GM23338 (cell line): Measurements from ENCODE around the gene ARHGEF28. TPM values are rescaled to one million over a fixed set of nuclear protein-coding genes. Genes with fewer than 3 reads are reported as not detected.

Experiments
- ATAC-seq: fragments of 200-7000 bp; cut with Tn5 transposase; 3 replicates; pipeline ENCODE4 v1.9.1; 2020
- DNase-seq: peaks from one replicate; pipeline ENCODE4 v3.0.0-alpha.2; 2015; ENCODE audit warnings: low spot score
- H2AFZ ChIP-seq: fragments of 200-600 bp; sonication (generic); 2 replicates; pipeline ENCODE4 v1.8.0; 2016; ENCODE audit warnings: antibody characterized with exemption, mild to moderate bottlenecking, moderate library complexity
- H3F3A ChIP-seq: fragments of 200-600 bp; sonication (generic); replicated peaks from 2 replicates; pipeline ENCODE4 v1.8.0; 2017; ENCODE audit warnings: antibody characterized with exemption, mixed run types, low read depth
- H3K27ac ChIP-seq: fragments of 200-600 bp; sonication (generic); 2 replicates; pipeline ENCODE4 v1.6.1; 2016; ENCODE audit warnings: low read depth
- H3K27me3 ChIP-seq: fragments of 200-600 bp; sonication (generic); 2 replicates; pipeline ENCODE4 v1.8.0; 2016; ENCODE audit warnings: mild to moderate bottlenecking, mixed run types, moderate library complexity; ENCODE audit not compliant: insufficient read depth
- H3K36me3 ChIP-seq: fragments of 200-600 bp; sonication (generic); 2 replicates; pipeline ENCODE4 v1.8.0; 2016; ENCODE audit warnings: mild to moderate bottlenecking; ENCODE audit not compliant: insufficient read depth
- H3K4me1 ChIP-seq: fragments of 200-600 bp; sonication (generic); 2 replicates; pipeline ENCODE4 v1.8.0; 2016; ENCODE audit warnings: mild to moderate bottlenecking, moderate library complexity; ENCODE audit not compliant: insufficient read depth
- H3K4me2 ChIP-seq: fragments of 200-600 bp; sonication (generic); 2 replicates; pipeline ENCODE4 v1.7.1; 2017; ENCODE audit warnings: mixed run types
- H3K4me3 ChIP-seq: fragments of 200-600 bp; sonication (generic); 2 replicates; pipeline ENCODE4 v1.6.1; 2016; ENCODE audit warnings: mixed run types
- H3K79me2 ChIP-seq: fragments of 200-600 bp; sonication (generic); replicated peaks from 2 replicates; pipeline ENCODE4 v1.8.0; 2017; ENCODE audit warnings: mild to moderate bottlenecking; ENCODE audit not compliant: insufficient read depth
- H3K9me2 ChIP-seq: fragments of 200-600 bp; sonication (generic); 2 replicates; pipeline ENCODE4 v1.8.0; 2017; ENCODE audit not compliant: insufficient read depth
- H4K20me1 ChIP-seq: fragments of 200-600 bp; sonication (generic); replicated peaks from 2 replicates; pipeline ENCODE4 v1.8.0; 2017; ENCODE audit warnings: mild to moderate bottlenecking; ENCODE audit not compliant: insufficient read depth
- H3K27ac Mint-ChIP-seq: 2 replicates; pipeline ENCODE4 v1.8.0; 2020; ENCODE audit warnings: inconsistent platforms, mild to moderate bottlenecking, moderate library complexity, mixed read lengths
- H3K27me3 Mint-ChIP-seq: 3 replicates; pipeline ENCODE4 v1.8.0; 2022; ENCODE audit warnings: low read depth, mild to moderate bottlenecking, moderate library complexity, mixed read lengths, inconsistent platforms; ENCODE audit not compliant: insufficient read depth, poor library complexity
- H3K36me3 Mint-ChIP-seq: 3 replicates; pipeline ENCODE4 v1.8.0; 2021; ENCODE audit warnings: low read depth, mild to moderate bottlenecking, inconsistent platforms, moderate library complexity, mixed read lengths
- H3K4me1 Mint-ChIP-seq: 3 replicates; pipeline ENCODE4 v1.8.0; 2020; ENCODE audit warnings: mild to moderate bottlenecking, inconsistent platforms, mixed read lengths
- H3K4me3 Mint-ChIP-seq: 3 replicates; pipeline ENCODE4 v1.8.0; 2021; ENCODE audit warnings: moderate library complexity, mild to moderate bottlenecking, inconsistent platforms, mixed read lengths
- H3K9me3 Mint-ChIP-seq: 3 replicates; pipeline ENCODE4 v1.8.0; 2020; ENCODE audit warnings: moderate library complexity, mild to moderate bottlenecking, inconsistent platforms, mixed read lengths
- CREB1 ChIP-seq: fragments of 250-450 bp; sonication (Bioruptor Pico); IDR thresholded peaks from 2 replicates; pipeline ENCODE4 v1.5.0; 2020; ENCODE audit warnings: low read depth, mild to moderate bottlenecking, moderate library complexity
- EZH2 ChIP-seq: fragments of 200-600 bp; sonication (generic); IDR thresholded peaks from one replicate; pipeline ENCODE4 v1.8.0; 2017; ENCODE audit warnings: antibody characterized with exemption, mild to moderate bottlenecking, low read depth; ENCODE audit not compliant: unreplicated experiment
- EZH2phosphoT487 ChIP-seq: fragments of 200-600 bp; sonication (generic); IDR thresholded peaks from one replicate; pipeline ENCODE4 v1.8.1; 2018; ENCODE audit warnings: antibody characterized with exemption; ENCODE audit not compliant: unreplicated experiment
- JUNB ChIP-seq: IDR thresholded peaks from one replicate; pipeline ENCODE4 v1.6.1; 2016; ENCODE audit warnings: antibody characterized with exemption; ENCODE audit not compliant: unreplicated experiment
- NANOG ChIP-seq: IDR thresholded peaks from 2 replicates; pipeline ENCODE4 v1.6.1; 2016; ENCODE audit warnings: antibody characterized with exemption, borderline replicate concordance
- STAT1 ChIP-seq: IDR thresholded peaks from one replicate; pipeline ENCODE4 v1.6.1; 2016; ENCODE audit warnings: antibody characterized with exemption; ENCODE audit not compliant: unreplicated experiment
- ZNF114 ChIP-seq: fragments of 250-450 bp; sonication (Bioruptor Pico); IDR thresholded peaks from 2 replicates; pipeline ENCODE4 v1.5.0; 2020; ENCODE audit warnings: mild to moderate bottlenecking, moderate library complexity
- ZNF331 ChIP-seq: fragments of 250-450 bp; sonication (Bioruptor Pico); IDR thresholded peaks from 2 replicates; pipeline ENCODE4 v1.5.0; 2020; ENCODE audit warnings: low read depth, mild to moderate bottlenecking, moderate library complexity
- polyA plus RNA-seq: library from polyadenylated mRNA; unstranded; fragments of >200 nt; fragmentation: Nextera tagmentation; extraction: Ambion mirVana; gene quantifications from 2 replicates; pipeline ENCODE4 v1.2.1, GENCODE V29; 2016
- total RNA-seq: library from RNA; depleted of rRNA; stranded (reverse); fragments of >200 nt; shearing (Covaris generic); gene quantifications from 2 replicates; pipeline ENCODE4 v1.2.3, GENCODE V29; 2014
- TF ChIP-seq, protein P1 (sequence below), 2 experiments: fragments of 200-600 bp in 1 of 2; sonication (generic) in 1 of 2; conservative IDR thresholded peaks; 2 replicates each; pipeline versions ENCODE4 v1.5.1 to v1.6.1; 2016 to 2017; ENCODE audit warnings: antibody characterized with exemption in 2 of 2, low read depth in 2 of 2, mild to moderate bottlenecking in 2 of 2, moderate library complexity in 1 of 2
- TF ChIP-seq, protein P2 (sequence below): IDR thresholded peaks from 2 replicates; pipeline ENCODE4 v1.6.1; 2016; ENCODE audit warnings: antibody characterized with exemption
- TF ChIP-seq, protein P3 (sequence below): fragments of 250-450 bp; sonication (Bioruptor Pico); IDR thresholded peaks from 2 replicates; pipeline ENCODE4 v1.5.0; 2020; ENCODE audit warnings: mild to moderate bottlenecking, moderate library complexity

ARHGEF28 gene
- total and polyA plus RNA-seq, 2 experiments from 2014 or later, result 0.39 to 1.0 TPM

DNA sequence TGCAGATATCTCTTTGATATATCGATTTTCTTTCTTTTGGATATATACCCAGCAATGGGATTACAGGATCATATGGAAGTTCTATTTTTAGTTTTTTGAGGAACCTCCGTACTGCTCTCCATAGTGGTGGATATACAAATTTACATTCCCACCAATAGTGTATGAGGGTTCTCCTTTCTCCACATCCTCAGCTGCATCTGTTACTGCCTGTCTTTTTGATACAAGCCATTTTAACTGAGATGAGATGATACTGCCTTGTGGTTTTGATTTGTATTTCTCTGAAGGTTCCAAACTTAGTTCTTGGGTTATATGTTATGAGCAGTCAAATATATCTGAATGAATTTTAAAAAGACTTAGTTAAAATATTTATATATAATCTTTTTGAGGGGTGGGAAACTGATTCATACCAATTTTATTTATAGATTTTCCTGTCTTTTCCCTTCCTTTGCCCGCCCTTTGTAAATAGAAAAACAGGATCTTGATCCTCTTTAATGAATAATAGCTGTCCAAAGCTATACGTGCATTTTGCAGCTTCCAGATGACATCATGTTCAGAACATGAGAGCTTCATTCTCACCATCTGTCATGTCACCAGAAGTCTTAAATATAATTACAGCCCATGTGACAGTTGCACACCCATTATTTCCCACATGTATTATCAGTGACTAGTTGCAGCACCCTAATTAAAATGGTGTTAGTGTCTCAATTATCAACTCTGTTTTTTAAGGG lies 6.2 kb upstream of the ARHGEF28 start:
- ATAC-seq (no peak), DNase-seq (no peak)
- Histone ChIP-seq H3K27ac (no peak overlapping the region), H3K4me2 (no peak overlapping the region), H3F3A (no peaks in the 10 kb centered on the region), H3K36me3 (no peaks in the 10 kb centered on the region), H3K9me2 (no peaks in the 10 kb centered on the region), H4K20me1 (no peaks in the 10 kb centered on the region), H2AFZ (no peak overlapping the region), H3K4me1 (peaks cover 17% of the 10 kb centered on the region), H3K4me3 (no peak overlapping the region), H3K79me2 (no peaks in the 10 kb centered on the region), H3K27me3 (no peaks in the 10 kb centered on the region)
- Mint-ChIP-seq H3K36me3 (no peaks in the 10 kb centered on the region), H3K4me3 (no peak overlapping the region), H3K9me3 (no peaks in the 10 kb centered on the region), H3K4me1 (peaks cover 28% of the 10 kb centered on the region), H3K27ac (no peak overlapping the region), H3K27me3 (peaks cover 2% of the 10 kb centered on the region)
- TF ChIP-seq STAT1 (no peak), NANOG (no peak), JUNB (no peak), EZH2phosphoT487 (no peak), CREB1 (no peak), ZNF114 (CRISPR knock-in tag) (no peak), EZH2 (no peak), ZNF331 (CRISPR knock-in tag) (no peak)
- TF ChIP-seq, protein P1, sequence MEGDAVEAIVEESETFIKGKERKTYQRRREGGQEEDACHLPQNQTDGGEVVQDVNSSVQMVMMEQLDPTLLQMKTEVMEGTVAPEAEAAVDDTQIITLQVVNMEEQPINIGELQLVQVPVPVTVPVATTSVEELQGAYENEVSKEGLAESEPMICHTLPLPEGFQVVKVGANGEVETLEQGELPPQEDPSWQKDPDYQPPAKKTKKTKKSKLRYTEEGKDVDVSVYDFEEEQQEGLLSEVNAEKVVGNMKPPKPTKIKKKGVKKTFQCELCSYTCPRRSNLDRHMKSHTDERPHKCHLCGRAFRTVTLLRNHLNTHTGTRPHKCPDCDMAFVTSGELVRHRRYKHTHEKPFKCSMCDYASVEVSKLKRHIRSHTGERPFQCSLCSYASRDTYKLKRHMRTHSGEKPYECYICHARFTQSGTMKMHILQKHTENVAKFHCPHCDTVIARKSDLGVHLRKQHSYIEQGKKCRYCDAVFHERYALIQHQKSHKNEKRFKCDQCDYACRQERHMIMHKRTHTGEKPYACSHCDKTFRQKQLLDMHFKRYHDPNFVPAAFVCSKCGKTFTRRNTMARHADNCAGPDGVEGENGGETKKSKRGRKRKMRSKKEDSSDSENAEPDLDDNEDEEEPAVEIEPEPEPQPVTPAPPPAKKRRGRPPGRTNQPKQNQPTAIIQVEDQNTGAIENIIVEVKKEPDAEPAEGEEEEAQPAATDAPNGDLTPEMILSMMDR (conservative IDR thresholded peaks at IDR 0.05; ENCODE audit: low read depth in 2 of 2), result no peak
- TF ChIP-seq, protein P2, sequence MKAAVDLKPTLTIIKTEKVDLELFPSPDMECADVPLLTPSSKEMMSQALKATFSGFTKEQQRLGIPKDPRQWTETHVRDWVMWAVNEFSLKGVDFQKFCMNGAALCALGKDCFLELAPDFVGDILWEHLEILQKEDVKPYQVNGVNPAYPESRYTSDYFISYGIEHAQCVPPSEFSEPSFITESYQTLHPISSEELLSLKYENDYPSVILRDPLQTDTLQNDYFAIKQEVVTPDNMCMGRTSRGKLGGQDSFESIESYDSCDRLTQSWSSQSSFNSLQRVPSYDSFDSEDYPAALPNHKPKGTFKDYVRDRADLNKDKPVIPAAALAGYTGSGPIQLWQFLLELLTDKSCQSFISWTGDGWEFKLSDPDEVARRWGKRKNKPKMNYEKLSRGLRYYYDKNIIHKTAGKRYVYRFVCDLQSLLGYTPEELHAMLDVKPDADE, result no peak

DNA sequence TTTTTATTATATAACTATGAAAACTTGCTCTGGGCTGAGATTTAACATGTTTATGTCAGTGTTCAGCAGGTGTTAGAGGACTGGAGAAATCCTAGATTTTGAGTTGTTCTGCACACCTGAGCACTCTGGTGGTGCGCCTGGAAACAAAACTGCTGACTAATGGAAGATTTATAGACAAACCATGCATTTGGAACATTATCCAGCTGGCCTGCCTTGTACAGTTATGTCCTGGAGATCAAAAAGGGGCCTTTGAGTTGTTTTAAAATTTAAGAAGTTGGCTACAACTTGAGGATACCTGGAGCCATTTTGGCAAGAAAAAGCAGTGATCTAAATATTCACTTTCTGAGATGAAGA lies 5.7 kb upstream of the ARHGEF28 start:
- H3F3A ChIP-seq, result peaks cover 4% of the 10 kb centered on the region; the same call in 1 of the 2 replicates
- peaks cover 2% of the 10 kb centered on the region for H3K27me3 Mint-ChIP-seq
- H3K36me3 Mint-ChIP-seq, result no peaks in the 10 kb centered on the region
- DNase-seq (no peak), ATAC-seq (no peak)
- H3K36me3 ChIP-seq, result no peaks in the 10 kb centered on the region
- H3K4me3 Mint-ChIP-seq, result no peak overlapping the region
- H2AFZ ChIP-seq, result no peak overlapping the region
- TF ChIP-seq JUNB, result no peak
- no peak for TF ChIP-seq ZNF331 (CRISPR knock-in tag)
- no peak for TF ChIP-seq CREB1
- TF ChIP-seq, protein P3, sequence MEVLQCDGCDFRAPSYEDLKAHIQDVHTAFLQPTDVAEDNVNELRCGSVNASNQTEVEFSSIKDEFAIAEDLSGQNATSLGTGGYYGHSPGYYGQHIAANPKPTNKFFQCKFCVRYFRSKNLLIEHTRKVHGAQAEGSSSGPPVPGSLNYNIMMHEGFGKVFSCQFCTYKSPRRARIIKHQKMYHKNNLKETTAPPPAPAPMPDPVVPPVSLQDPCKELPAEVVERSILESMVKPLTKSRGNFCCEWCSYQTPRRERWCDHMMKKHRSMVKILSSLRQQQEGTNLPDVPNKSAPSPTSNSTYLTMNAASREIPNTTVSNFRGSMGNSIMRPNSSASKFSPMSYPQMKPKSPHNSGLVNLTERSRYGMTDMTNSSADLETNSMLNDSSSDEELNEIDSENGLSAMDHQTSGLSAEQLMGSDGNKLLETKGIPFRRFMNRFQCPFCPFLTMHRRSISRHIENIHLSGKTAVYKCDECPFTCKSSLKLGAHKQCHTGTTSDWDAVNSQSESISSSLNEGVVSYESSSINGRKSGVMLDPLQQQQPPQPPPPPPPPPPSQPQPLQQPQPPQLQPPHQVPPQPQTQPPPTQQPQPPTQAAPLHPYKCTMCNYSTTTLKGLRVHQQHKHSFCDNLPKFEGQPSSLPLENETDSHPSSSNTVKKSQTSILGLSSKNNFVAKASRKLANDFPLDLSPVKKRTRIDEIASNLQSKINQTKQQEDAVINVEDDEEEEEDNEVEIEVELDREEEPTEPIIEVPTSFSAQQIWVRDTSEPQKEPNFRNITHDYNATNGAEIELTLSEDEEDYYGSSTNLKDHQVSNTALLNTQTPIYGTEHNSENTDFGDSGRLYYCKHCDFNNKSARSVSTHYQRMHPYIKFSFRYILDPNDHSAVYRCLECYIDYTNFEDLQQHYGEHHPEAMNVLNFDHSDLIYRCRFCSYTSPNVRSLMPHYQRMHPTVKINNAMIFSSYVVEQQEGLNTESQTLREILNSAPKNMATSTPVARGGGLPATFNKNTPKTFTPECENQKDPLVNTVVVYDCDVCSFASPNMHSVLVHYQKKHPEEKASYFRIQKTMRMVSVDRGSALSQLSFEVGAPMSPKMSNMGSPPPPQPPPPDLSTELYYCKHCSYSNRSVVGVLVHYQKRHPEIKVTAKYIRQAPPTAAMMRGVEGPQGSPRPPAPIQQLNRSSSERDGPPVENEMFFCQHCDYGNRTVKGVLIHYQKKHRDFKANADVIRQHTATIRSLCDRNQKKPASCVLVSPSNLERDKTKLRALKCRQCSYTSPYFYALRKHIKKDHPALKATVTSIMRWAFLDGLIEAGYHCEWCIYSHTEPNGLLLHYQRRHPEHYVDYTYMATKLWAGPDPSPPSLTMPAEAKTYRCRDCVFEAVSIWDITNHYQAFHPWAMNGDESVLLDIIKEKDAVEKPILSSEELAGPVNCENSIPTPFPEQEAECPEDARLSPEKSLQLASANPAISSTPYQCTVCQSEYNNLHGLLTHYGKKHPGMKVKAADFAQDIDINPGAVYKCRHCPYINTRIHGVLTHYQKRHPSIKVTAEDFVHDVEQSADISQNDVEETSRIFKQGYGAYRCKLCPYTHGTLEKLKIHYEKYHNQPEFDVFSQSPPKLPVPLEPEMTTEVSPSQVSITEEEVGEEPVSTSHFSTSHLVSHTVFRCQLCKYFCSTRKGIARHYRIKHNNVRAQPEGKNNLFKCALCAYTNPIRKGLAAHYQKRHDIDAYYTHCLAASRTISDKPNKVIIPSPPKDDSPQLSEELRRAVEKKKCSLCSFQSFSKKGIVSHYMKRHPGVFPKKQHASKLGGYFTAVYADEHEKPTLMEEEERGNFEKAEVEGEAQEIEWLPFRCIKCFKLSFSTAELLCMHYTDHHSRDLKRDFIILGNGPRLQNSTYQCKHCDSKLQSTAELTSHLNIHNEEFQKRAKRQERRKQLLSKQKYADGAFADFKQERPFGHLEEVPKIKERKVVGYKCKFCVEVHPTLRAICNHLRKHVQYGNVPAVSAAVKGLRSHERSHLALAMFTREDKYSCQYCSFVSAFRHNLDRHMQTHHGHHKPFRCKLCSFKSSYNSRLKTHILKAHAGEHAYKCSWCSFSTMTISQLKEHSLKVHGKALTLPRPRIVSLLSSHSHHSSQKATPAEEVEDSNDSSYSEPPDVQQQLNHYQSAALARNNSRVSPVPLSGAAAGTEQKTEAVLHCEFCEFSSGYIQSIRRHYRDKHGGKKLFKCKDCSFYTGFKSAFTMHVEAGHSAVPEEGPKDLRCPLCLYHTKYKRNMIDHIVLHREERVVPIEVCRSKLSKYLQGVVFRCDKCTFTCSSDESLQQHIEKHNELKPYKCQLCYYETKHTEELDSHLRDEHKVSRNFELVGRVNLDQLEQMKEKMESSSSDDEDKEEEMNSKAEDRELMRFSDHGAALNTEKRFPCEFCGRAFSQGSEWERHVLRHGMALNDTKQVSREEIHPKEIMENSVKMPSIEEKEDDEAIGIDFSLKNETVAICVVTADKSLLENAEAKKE (CRISPR knock-in tag), result no peak
- no peak overlapping the region for H3K27ac ChIP-seq
- no peak overlapping the region for H3K27ac Mint-ChIP-seq
- no peak overlapping the region for H3K4me3 ChIP-seq
- H3K4me1 ChIP-seq, result peaks cover 22% of the 10 kb centered on the region
- H3K9me3 Mint-ChIP-seq, result no peaks in the 10 kb centered on the region
- H3K4me2 ChIP-seq, result no peak overlapping the region
- H3K27me3 ChIP-seq, result peaks cover 4% of the 10 kb centered on the region; the same call in 1 of the 2 replicates
- no peaks in the 10 kb centered on the region for H4K20me1 ChIP-seq
- H3K4me1 Mint-ChIP-seq, result peaks cover 28% of the 10 kb centered on the region
- H3K79me2 ChIP-seq, result no peaks in the 10 kb centered on the region
- H3K9me2 ChIP-seq, result no peaks in the 10 kb centered on the region
